ENCODE results near the gene C10orf105.

The C10orf105 gene, protein sequence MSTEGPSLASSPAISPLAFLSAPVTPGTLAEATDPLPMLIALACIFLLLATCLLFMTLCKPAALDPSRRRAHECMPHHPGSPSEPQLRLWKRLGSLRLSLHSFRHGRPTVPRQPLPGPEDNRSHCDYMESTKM

DNA sequence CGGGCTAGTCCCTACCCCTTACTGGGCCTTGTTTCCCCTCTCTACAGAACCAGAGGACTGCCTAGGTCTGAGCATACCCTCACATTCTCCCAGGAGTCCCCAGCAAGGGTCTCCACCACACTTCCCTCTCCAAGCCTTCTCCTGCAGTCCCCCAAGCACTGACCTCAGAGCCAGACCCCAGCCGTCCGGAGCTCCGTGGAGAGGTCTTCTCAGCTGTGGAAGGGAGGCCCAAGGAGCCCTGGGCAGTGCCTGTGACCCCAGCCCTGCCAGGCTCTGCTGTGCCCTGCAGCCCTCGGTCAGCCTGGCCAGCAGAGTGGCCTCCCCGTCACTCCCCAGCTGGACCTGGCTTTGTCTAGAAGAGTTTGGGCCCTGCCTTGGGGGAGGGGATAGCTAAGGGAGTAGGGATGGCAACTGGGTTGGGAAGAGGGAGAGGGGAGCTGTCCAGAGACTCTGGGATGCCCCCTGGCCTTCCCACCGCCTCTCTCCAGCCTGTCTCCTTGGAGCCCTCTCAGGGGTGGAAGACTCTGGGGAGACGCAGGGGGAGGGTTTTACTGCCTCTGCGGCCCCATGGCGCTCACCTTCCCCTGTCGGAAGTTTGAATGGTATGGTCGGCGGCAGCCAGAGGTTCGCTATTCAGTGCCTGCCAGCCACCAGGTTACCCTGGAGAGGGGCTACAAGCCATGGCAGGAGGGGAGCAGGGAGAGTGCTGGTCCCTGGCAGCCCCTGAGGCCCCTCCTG is at the start of gene C10orf105:
Gene C10orf105, minus strand, starts transcription at position 315 of the 738 bp plus-strand sequence. CDS start 3,441 bp downstream, outside the sequence.
- DNase-seq: peak in 16 of 58 donors; percentile 18 to 83 (median 34)

DNA sequence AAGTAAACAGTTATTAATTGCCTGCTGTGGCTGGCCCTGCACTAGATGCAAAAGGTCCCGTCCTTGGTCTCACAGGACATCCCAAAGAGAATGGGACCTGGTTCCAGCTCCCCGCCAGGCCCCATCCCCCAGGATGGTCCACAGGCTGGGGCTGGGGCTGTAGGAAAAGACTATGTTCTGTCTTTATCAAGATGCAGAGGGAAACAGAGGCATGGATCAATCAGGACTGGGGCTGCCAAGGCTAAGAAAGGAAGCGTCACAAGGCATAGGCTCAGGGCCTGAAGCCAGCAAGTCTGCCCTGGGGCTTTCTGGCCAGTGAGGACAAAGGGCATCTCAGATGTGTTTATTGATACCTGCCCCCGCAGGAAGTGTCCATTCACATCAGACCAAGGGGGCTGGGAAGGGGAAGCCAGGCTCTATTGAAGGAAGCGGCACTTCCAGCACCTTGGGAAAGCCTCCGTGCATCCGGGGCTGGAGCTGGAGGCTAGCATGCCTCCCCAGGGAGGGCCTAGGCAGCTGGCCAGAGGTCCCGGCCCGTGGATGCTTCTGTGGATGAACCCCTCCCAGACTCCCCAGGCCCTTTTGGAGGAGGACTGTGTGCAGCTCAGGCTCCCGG is 48.0 kb upstream of the C10orf105 start:
- DNase-seq: no peak

DNA sequence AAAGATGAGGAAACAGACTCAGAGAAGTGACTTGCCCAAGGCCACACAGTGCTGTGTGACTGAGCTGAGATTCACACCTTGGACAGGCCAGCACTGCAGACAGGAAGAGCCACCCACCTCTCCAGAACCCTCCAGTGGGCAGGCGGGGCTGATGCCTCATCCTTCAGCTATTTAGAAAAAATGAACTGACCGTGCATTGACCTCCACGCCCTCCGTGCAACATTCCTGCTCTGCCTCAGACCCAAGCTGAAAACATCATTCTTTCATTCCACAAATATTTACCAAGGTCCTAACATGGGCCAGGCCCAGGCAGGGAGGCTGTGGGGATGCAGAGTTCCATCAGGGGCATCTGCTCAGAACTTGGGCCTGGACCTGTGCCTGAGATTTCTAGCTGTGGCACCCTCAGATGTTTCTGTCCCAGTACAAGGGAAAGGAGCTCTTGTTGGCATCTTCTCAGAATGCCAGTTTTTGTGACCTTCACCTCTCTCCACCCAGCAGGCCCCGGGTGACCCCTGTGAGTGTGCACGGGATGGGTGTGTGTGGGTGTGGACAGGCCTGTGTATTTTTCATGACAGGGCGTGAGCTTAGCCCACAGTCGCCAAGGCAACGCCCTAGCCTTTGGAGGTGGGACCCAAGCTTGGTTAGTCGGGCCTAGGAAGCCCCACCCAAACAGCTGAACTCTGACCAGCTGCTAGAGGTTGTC is 47.3 kb upstream of the C10orf105 start:
- DNase-seq: no peak

DNA sequence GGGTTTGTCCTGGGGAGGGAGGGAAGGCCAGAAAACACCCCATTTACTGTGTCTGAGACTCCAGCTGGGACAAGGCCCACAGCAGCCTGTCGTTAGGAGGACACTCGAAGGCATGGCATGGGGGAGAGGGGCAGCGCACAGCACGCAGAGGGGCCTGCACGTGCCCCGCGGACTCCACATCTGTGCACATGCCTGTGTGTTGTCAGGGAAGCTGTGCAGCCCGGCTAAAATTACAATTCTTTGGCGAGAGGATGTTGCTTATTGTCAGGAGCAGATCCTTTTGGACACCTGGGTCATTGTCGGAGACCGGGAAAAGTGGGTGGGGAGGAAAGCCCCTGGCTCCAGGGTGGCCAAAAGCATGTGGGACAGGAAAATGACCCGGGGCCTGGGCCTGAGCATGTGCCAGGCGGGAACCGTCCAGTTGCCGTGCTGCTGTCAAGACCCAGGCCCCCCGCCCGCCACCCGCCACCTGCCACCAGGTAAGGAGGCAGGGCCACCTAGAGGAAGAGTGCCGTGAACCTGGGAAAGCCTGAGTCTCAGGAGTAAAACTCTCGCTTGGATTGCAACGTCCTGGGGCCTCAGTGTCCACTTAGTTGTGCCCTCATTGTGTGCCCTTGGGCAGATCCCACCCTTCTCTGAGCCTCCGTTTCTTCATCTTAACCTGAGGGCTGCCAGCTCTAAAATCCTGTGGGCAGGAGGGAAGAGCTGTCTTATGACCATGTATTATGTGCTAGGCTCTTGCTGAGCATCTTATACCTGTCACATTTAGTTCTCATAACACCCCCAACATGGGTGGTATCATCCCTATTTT is 46.5 kb upstream of the C10orf105 start:
- no peak for DNase-seq

DNA sequence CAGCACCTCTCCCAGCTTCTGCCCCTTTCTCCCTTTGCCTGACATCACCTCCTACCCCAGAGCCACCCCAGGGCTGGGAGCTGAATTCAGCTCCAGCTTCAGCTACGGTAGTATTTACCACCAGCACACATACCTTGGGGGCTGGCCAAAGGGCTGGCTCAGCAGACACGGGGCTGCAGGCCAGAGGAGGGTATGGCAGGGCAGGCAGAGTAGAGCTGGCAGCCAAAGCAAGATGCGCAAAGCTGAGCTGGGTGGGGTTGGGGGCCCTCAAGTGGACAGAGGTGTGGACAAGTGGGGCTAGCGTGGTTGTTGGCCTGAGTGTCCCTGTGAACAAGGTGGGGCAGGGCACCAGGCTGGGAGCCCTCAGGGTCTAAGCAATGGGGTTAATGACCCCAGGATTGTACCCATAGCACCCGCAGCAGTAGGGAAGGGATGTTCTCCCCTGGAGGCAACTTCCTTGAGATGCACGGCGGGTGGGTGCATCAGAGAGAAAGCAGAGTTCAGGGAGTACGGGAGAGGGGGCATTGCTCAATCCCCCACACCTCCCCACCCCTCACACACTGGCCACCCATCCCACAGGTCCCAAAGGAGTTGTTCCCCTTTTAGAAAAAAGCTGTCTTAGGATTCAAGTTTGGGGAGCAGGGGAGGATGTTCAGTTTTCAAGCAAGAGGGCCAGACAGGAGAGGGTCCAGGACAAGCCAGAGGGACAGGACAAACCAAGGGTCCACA is 45.8 kb upstream of the C10orf105 start:
- peak in 1 of 58 donors; percentile 26 for DNase-seq

DNA sequence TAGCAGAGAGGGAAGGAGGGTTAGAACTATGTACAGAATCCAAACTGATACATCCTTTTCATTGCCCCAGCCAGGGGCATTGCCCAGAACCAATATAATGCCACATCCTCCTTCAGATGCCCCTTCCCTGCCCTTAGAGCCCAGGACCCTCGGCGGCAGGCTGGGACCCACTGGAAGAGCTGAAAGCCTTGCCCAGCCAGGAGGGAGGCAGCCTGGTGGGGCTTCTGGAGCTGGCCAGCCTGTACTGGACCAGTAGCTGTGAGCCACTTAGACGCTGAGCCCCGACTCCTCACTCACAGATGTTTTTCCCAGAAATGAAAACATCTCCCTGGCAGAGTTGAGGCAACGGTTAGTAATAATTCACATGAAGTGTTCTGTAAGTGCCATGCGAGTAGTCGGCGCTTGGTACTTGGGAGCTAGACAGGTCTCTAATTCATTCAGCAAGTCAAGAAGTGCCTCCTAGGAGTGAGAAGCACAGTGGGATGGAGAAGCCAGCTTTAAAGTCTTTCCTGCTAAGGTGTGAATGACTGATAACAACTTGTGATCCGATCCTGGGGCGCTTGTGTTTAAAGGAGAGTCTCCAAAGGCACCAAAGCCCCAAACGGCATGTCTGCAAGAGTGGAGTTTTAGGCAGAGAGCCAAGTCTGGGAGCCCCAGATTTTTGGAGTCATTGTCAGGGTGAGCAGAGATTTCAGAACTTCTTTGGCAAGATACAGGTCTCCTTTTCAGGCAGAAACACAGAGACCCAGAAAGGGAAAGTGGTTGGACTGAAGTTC is 44.0 kb upstream of the C10orf105 start:
- no peak for DNase-seq

DNA sequence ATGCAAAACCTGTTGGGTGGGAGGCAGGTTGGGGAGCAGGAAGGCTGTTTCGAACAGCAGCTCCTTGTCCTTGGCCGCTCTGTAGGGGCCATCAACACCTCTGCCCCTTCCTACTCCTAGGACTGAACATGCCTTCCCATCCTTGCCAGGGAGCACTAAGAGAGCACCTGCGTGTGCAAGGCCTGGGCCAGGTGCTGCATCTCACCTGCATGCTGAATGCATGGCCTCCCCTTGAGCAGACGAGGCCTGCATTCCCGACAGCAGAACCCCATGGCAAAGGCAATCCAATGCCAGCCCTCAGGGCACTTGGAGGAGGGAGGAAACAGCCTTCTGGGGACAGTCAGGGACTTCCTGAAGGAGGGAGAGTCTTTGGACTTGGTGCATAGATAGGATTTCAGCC is 42.7 kb upstream of the C10orf105 start:
- no peak for DNase-seq

DNA sequence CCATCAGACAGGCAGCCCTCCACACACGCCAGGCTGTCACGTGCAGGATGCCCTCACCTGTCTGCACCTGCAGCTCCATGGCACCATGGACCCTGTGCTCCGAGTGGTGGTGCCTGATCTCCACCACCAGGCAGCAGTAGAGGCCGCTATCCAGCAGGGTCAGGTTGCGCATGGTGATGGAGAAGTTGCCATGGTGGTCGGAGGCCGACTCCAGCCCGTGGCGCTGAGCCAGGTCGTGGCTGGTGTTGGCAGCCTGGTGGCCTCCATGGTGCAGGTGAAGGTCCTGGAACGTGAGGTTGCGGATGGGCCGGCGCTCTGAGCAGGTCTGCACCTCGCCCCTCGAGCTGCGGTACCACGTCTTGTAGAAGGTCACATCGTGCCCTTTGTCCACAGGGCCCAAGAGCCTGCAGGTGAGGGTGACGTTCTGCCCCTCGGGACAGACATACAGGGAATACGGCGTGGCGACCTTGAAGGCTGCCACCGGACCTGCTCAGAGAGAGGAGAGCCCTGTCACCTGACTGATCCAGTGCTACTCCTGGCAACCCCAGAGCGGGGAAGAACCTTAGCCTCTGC is 42.0 kb upstream of the C10orf105 start:
- no peak for DNase-seq

DNA sequence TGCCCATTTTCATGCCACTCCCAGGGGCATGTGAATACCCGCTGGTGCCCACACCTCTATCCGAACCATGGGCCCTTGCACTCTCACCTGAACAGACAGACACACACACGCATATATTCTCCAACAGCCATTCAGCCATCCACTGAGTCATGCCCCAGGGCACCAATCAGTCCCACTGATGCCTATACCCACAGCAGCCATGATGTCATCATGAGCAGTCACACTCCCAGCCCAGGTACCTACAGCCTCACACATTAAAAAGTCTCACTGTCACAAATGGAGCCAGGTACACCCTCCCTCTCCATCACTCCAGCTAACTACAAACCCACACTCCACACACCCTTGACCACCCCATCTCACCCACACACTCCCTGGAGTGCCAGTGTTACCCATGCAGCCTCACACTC is 41.5 kb upstream of the C10orf105 start:
- no peak for DNase-seq

DNA sequence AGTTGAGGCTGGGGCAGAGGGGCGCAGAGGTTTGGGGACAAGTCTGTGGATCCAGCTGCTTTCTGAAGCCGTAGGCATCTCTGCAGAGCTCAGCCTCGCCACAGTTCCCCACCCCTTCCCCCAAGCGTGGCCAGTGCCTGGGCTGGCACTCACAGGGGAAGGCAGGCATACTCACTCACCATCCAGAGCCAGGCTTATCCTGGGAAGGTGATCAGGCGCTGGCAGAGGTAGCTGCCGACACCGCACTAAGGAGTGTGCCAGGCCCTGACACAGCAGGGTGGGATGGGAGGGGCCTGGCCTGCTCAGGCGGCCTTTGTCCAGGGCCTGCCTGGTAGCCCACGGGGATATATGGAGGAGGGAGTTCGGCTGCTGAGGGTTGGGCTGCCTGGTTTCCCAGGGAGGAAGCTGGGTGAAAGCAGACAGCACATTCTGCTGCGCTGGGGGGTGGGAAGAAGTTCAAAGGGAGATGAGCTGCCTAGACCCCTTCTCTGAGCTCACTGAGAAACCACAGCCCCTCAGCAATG is 37.9 kb upstream of the C10orf105 start:
- DNase-seq: peak in 42 of 58 donors; percentile 16 to 76 (median 42)

DNA sequence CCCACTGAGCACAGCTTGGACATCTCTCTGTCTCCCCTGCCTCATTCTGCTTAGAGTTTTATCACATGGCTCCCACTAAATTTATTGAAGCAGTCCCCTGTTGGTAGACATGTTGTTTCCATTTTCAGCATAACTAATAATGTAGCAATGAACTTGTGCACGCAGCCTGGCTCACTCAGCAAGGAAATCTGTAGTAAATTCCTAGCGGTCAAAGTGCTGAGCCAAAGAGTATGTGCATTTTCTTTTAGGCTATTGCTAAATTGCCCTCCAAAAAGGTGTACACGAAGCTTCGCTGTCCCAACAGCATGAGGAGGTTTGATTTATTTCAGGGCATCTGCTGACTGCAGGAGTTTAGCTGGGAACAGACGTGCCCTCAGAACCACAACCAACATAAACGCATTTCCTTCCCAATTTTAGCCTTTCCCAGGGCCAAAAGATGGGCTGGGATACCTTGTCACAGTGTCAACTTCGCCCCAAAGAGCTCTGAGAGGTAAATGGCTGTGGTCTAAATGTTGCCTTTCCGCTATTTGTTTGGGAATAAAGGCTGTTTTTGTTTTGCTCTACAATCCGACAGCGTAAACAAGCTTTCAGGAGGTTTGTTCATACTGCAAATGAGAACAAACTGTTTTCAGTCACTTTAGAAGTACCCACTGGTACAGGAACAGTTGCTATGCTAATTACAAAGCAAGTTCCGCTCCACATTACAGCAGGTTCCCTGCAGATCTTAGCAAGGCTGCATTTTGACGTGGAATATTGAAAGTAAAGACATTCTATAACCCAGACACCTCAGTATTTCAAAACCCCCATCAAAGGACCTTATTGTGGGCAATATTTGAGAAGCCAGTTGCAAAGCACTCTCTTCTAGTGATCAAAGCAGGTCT is 37.0 kb upstream of the C10orf105 start:
- peak in 8 of 58 donors; percentile 18 to 75 (median 42) for DNase-seq

DNA sequence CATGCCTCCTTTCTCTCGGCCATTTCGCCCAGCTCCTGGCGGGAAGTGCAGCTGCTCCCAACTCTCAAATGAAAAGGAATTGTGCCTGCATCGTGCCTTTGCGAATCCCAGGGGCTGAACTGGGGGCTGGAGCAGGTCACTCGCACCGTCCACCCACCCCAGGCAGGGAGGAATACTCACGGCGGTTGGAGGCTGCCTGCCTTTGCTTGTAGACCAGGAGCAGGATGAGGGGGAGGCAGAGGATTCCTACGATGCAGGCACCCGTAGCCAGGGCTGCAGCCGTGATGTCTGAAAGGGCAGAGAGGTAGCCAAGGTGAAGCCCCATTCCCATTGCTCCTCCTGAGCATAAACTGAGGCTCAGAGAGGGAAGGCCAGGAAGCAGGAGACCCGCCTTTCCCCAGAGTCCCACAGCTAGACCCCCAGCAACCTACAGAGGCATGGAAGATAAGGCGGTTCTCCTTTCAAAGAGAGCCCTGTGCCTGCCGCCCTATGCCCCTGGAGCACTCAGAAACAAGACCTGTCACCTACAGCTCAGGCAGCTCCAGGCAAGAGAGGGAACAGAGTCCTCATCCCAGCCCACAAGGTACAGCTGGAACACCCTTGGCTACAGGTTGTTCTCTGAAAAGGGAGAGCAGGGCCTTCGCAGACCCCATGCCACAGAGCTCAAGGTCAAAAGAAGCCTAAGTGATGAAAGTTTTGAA is 35.8 kb upstream of the C10orf105 start:
- no peak for DNase-seq

DNA sequence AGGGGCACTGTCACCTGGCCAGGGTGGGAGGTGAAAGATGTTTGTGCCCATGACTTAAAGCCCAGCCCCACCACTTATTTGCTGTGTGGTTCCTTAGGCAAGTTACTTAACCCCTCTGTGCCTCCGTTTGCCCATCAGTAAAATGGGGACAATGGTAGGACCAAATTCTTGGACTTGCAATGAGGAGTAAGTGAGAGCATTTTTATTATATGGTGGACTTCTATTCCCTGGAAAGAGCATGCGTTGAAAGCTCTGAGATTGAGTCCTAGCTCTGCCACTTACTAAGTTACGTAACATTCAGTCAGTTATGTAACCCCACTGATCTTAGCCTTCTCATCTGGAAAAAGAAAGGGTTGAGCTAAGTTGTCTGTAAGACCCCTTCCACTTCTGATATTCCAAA is 35.0 kb upstream of the C10orf105 start:
- no peak for DNase-seq

DNA sequence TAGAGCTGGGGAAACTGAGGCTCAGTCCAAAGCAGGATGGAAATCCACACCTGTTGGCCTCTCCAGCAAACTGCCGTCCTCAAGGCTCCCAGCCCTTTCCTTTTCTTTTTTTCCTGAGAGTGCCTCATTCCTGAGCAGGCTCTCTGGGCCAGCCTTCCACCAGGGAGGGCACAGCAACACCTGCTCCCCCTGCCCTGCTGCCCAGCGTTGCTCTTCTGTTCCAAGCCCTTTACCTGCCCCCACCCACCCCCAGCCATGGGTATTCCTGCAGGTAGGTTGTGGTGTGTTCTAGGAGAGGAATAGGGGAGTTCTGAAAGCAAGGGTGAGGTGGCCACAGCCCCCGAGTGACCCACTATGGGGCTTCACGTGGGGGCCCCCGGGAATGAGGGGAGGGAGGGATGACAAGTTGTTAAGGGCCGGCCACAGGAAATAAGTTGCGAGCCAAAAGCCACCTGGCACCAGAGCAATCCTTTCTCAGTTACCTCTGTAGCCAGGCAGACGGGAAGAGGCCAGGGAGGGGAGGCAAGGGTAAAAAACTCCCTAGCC is 34.5 kb upstream of the C10orf105 start:
- DNase-seq: no peak

DNA sequence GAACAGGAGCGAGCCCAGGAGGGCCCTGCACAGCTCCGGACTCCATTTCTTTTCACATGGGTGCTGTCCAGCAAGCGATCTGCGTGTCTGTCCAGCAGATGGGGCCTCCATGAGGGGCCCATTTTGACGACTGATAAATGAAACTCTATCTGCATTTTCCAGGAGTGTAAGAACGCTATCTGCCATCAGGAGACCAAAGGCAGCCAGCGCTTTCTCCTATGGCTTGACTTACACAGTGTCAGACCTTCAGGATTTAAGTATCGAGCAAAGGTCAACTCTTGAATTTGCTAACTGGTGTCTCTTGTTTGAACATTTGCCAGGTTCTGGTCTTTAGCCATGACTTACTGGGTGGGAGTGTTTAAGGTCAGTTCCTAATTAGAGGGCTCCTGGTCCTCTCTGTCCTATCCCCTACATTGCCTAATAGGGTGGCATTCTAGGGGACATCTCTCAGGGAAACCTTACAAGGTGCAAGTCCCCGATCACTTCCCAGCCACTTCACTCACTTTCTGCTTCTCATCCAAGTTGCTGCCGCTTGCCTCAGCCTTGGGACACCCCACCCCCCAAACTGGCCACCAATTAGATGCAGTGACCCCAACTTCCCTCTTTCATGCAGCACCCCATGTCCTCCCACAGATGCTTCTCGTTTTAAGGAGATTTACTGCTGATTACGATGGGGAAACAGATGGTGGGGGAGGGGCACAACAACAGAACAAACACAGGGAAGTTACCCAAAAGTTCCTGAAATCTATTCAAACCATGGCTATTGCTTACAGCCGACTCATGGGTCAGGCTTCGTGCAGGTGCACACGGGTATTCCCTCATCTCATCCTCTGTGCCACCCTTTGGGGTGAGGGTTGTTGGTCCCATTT is 33.7 kb upstream of the C10orf105 start:
- peak in 17 of 58 donors; percentile 15 to 72 (median 38) for DNase-seq

Measured in anterior cingulate cortex (tissue), 58 donors.